WTC11 (cell line): Measurements from ENCODE around the gene TSNAXIP1.
"Not testable (repeated sequence)": the region's sequence is repeated elsewhere in the genome, so short reads cannot be mapped to it uniquely, and the experiment has no call there.

Experiments used
- CREB1 ChIP-seq: sonication (generic); formaldehyde crosslinking; IDR thresholded peaks from 2 replicates; pipeline ENCODE4 v1.8.0; 2023; ENCODE audit warnings: mild to moderate bottlenecking, missing genetic modification reagents
- CREM ChIP-seq: sonication (generic); formaldehyde crosslinking; IDR thresholded peaks from 2 replicates; pipeline ENCODE4 v1.8.1; 2022; ENCODE audit warnings: mild to moderate bottlenecking, missing genetic modification reagents, moderate library complexity
- CTCF ChIP-seq: fragments of 200-600 bp; IDR thresholded peaks from 2 replicates; pipeline ENCODE4 v1.8.0; 2022; ENCODE audit warnings: antibody characterized with exemption
- GABPB1 ChIP-seq: sonication (generic); formaldehyde crosslinking; IDR thresholded peaks from 2 replicates; pipeline ENCODE4 v1.8.1; 2023; ENCODE audit warnings: mild to moderate bottlenecking, missing genetic modification reagents
- MAX ChIP-seq: sonication (generic); formaldehyde crosslinking; IDR thresholded peaks from 2 replicates; pipeline ENCODE4 v1.8.0; 2022; ENCODE audit warnings: mild to moderate bottlenecking, missing genetic modification reagents
- PRRX2 ChIP-seq: fragments of 250-450 bp; sonication (Bioruptor Pico); IDR thresholded peaks from 2 replicates; pipeline ENCODE4 v1.8.0; 2021; ENCODE audit warnings: mild to moderate bottlenecking
- ZNF121 ChIP-seq: sonication (generic); formaldehyde crosslinking; IDR thresholded peaks from 2 replicates; pipeline ENCODE4 v1.8.0; 2023; ENCODE audit warnings: missing genetic modification reagents
- ZNF232 ChIP-seq: sonication (generic); formaldehyde crosslinking; IDR thresholded peaks from 2 replicates; pipeline ENCODE4 v1.8.0; 2022; ENCODE audit warnings: mild to moderate bottlenecking, missing genetic modification reagents
- ZNF281 ChIP-seq: sonication (generic); formaldehyde crosslinking; IDR thresholded peaks from 2 replicates; pipeline ENCODE4 v1.8.0; 2023; ENCODE audit warnings: mild to moderate bottlenecking, missing genetic modification reagents

GRCh38 chr16:67837190-67837589, 30.5 kb downstream of the TSNAXIP1 start:
- TF ChIP-seq PRRX2 (CRISPR knock-in tag); GABPB1; ZNF121 (CRISPR knock-in tag); ZNF281 (CRISPR knock-in tag); ZNF232; CREM (CRISPR knock-in tag); CREB1 (CRISPR knock-in tag); MAX (CRISPR knock-in tag); CTCF: not testable (repeated sequence)
